ENCODE results near the gene FANCD2OS. TPM values are rescaled to one million over a fixed set of nuclear protein-coding genes. Genes with fewer than 3 reads are reported as not detected.
"Not testable (repeated sequence)": the region's sequence is repeated elsewhere in the genome, so short reads cannot be mapped to it uniquely, and the experiment has no call there.

Gene FANCD2OS
- total RNA-seq, 1 donor from 2014 or later: not detected

DNA sequence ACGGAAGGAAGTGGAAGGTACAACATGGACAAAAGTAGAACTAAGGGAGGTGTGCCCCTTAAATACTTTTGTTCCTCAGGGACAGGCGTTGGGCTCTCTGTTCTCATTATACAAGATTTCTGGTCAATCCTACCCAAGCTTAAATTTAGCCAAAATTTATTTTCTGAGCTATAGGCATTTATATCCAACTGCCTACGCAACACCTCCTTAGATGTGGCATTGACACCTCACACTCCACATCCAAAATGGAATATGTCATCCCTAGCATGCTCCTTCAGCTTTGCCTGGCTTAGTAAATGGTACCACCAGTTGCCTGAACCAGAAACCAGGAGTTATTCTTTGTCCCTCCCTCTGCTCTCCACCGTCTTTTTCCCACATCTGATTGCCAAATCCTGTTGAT, 26.2 kb downstream of the FANCD2OS start:
- Mint-ChIP-seq H3K27ac (ENCODE audit: unreplicated experiment) (no peak overlapping the region), H3K9me3 (ENCODE audit: unreplicated experiment) (no peaks in the 10 kb centered on the region), H3K27me3 (ENCODE audit: unreplicated experiment) (no peaks in the 10 kb centered on the region), H3K36me3 (ENCODE audit: unreplicated experiment) (peaks cover 3% of the 10 kb centered on the region), H3K4me3 (ENCODE audit: unreplicated experiment) (no peak overlapping the region), H3K4me1 (ENCODE audit: unreplicated experiment) (no peaks in the 10 kb centered on the region)
- no peak for DNase-seq (ENCODE audit: extremely low spot score, unreplicated experiment)
- no peak for TF ChIP-seq CTCF (IDR thresholded peaks at IDR 0.05)

- no peaks in the 10 kb centered on the region for H3K4me1 Mint-ChIP-seq (ENCODE audit: unreplicated experiment)
- no peaks in the 10 kb centered on the region for H3K9me3 Mint-ChIP-seq (ENCODE audit: unreplicated experiment)
- H3K36me3 Mint-ChIP-seq (ENCODE audit: unreplicated experiment): no peaks in the 10 kb centered on the region
- H3K27ac Mint-ChIP-seq (ENCODE audit: unreplicated experiment): no peak overlapping the region
- H3K27me3 Mint-ChIP-seq (ENCODE audit: unreplicated experiment): no peaks in the 10 kb centered on the region
- DNase-seq (ENCODE audit: extremely low spot score, unreplicated experiment): no peak
- TF ChIP-seq CTCF (IDR thresholded peaks at IDR 0.05): no peak
- no peak overlapping the region for H3K4me3 Mint-ChIP-seq (ENCODE audit: unreplicated experiment)
Measured at GRCh38 chr3:10074666-10075065, 33.4 kb downstream of the FANCD2OS start.

GRCh38 chr3:10070077-10070476, 38.0 kb downstream of the FANCD2OS start:
- H3K9me3 Mint-ChIP-seq (ENCODE audit: unreplicated experiment); H3K27me3 Mint-ChIP-seq (ENCODE audit: unreplicated experiment); H3K4me3 Mint-ChIP-seq (ENCODE audit: unreplicated experiment); H3K27ac Mint-ChIP-seq (ENCODE audit: unreplicated experiment); DNase-seq (ENCODE audit: extremely low spot score, unreplicated experiment); H3K4me1 Mint-ChIP-seq (ENCODE audit: unreplicated experiment): not testable (repeated sequence)
- H3K36me3 Mint-ChIP-seq (ENCODE audit: unreplicated experiment): peaks cover 15% of the 10 kb centered on the region

DNA sequence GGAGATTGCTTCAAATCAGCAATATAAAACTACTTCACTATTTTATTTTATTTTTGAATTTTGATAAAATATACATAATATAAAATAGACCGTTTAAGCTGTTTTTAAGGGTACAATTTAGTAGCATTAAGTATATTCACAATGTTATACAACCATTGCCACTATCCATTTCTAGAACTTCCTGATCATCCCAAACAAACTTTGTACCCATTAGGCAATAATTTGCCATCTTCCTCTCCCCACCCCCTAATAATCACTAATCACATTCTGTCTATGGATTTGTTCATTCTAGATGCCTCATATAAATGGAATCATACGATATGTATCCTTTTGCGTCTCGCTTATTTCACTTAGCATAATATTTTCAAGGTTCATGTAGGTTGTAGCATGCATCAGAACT, 53.0 kb downstream of the FANCD2OS start:
- no peak for DNase-seq (ENCODE audit: extremely low spot score, unreplicated experiment)
- no peaks in the 10 kb centered on the region for H3K4me1 Mint-ChIP-seq (ENCODE audit: unreplicated experiment)
- no peak overlapping the region for H3K27ac Mint-ChIP-seq (ENCODE audit: unreplicated experiment)

More for the DNA sequence above, 53.0 kb downstream of the FANCD2OS start:
- TF ChIP-seq CTCF (IDR thresholded peaks at IDR 0.05): no peak
- no peak overlapping the region for H3K4me3 Mint-ChIP-seq (ENCODE audit: unreplicated experiment)
- H3K36me3 Mint-ChIP-seq (ENCODE audit: unreplicated experiment): no peaks in the 10 kb centered on the region
- H3K27me3 Mint-ChIP-seq (ENCODE audit: unreplicated experiment): no peaks in the 10 kb centered on the region
- no peaks in the 10 kb centered on the region for H3K9me3 Mint-ChIP-seq (ENCODE audit: unreplicated experiment)

Other genes with a start within 250 kb of the FANCD2OS start
- not detected in 2 replicates for gene CIDEC, start 228.0 kb downstream of the FANCD2OS start, total RNA-seq
- 28.5 and 31.5 TPM in 2 replicates for gene JAGN1, start 217.6 kb downstream of the FANCD2OS start, total RNA-seq
- 0.89 and 1.4 TPM in 2 replicates for gene IL17RE, start 205.4 kb downstream of the FANCD2OS start, total RNA-seq
- gene IL17RC, start 191.2 kb downstream of the FANCD2OS start, total RNA-seq: 36.5 and 36.6 TPM in 2 replicates
- 24.8 and 25.3 TPM in 2 replicates for gene CRELD1, start 174.4 kb downstream of the FANCD2OS start, total RNA-seq
- gene PRRT3, start 155.8 kb downstream of the FANCD2OS start, total RNA-seq: 6.6 and 7.9 TPM in 2 replicates
- gene EMC3, start 121.4 kb downstream of the FANCD2OS start, total RNA-seq: 67.1 and 67.7 TPM in 2 replicates
- 6.5 and 8.0 TPM in 2 replicates for gene FANCD2, start 81.8 kb downstream of the FANCD2OS start, total RNA-seq
- 140 and 144 TPM in 2 replicates for gene BRK1, start 7.4 kb upstream of the FANCD2OS start, total RNA-seq
- 52.2 and 53.0 TPM in 2 replicates for gene VHL, start 33.5 kb upstream of the FANCD2OS start, total RNA-seq
- gene IRAK2, start 56.7 kb upstream of the FANCD2OS start, total RNA-seq: 1.3 and 1.5 TPM in 2 replicates
- 33.8 and 38.0 TPM in 2 replicates for gene TATDN2, start 140.2 kb upstream of the FANCD2OS start, total RNA-seq
- gene GHRL, start 184.7 kb upstream of the FANCD2OS start, total RNA-seq: 0.59 and 0.91 TPM in 2 replicates
- 157 and 161 TPM in 2 replicates for gene SEC13, start 212.9 kb upstream of the FANCD2OS start, total RNA-seq

Data from osteocyte (in vitro differentiated cells).